Astrocyte of the cerebellum (primary cell): ENCODE measurements around the gene SOHLH1.

ENCODE experiments used
- DNase-seq: peaks from one replicate; pipeline ENCODE4 v3.0.0-alpha.2; 2011; ENCODE audit warnings: low read depth
- H3K4me3 ChIP-seq: 2 replicates; pipeline ENCODE4 v1.5.1; 2011; ENCODE audit warnings: mild to moderate bottlenecking, low read depth, low read length, moderate library complexity
- in situ Hi-C: cut with HindIII; loops from 2 replicates; pipeline ENCODE4 v1.10.0; 2017; ENCODE audit warnings: low sequenced_read_pairs
- TF ChIP-seq, protein P1 (sequence below): IDR thresholded peaks from 2 replicates; pipeline ENCODE4 v1.5.1; 2012; ENCODE audit warnings: low read length, low read depth, moderate library complexity, mild to moderate bottlenecking; ENCODE audit errors: missing control alignments

The SOHLH1 gene

GRCh38 chr9:135684691-135685090, 14.6 kb downstream of the SOHLH1 start:
- H3K4me3 ChIP-seq = no peak overlapping the region
- TF ChIP-seq, protein P1, sequence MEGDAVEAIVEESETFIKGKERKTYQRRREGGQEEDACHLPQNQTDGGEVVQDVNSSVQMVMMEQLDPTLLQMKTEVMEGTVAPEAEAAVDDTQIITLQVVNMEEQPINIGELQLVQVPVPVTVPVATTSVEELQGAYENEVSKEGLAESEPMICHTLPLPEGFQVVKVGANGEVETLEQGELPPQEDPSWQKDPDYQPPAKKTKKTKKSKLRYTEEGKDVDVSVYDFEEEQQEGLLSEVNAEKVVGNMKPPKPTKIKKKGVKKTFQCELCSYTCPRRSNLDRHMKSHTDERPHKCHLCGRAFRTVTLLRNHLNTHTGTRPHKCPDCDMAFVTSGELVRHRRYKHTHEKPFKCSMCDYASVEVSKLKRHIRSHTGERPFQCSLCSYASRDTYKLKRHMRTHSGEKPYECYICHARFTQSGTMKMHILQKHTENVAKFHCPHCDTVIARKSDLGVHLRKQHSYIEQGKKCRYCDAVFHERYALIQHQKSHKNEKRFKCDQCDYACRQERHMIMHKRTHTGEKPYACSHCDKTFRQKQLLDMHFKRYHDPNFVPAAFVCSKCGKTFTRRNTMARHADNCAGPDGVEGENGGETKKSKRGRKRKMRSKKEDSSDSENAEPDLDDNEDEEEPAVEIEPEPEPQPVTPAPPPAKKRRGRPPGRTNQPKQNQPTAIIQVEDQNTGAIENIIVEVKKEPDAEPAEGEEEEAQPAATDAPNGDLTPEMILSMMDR = no peak
- no peak for DNase-seq
- in situ Hi-C loops = no loop called here

- TF ChIP-seq, protein P1 = no peak
- no peak overlapping the region for H3K4me3 ChIP-seq
- in situ Hi-C loops = no loop called here
- DNase-seq = no peak
These were observed 15.8 kb downstream of the SOHLH1 start for GRCh38 chr9:135683401-135684034.

- TF ChIP-seq, protein P1 = no peak
- DNase-seq = no peak
- in situ Hi-C loops = no loop called here
- H3K4me3 ChIP-seq = no peak overlapping the region
These were observed 18.1 kb downstream of the SOHLH1 start for GRCh38 chr9:135681161-135681560.

DNA sequence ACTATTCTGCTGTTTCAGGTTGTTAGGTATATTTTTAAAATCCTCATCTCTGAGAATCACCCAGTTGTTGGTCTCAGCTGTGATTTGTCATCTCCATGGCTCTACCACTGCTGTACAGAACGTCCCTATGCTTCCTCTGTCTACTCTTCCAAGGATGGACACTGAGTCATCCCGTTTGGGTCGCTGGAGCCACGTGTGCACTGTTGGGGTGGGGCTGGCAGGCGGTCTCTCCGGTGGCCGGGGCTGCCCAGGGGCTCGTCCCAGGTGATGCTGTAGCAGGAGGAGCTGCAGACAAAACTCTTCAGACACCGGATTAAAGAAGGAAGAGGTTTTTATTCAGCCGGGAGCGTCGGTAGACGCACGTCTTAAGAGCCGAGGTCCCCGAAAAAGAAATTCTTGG, 19.2 kb downstream of the SOHLH1 start:
- no peak overlapping the region for H3K4me3 ChIP-seq
- TF ChIP-seq, protein P1 = no peak
- in situ Hi-C loops = no loop called here
- DNase-seq = no peak

DNA sequence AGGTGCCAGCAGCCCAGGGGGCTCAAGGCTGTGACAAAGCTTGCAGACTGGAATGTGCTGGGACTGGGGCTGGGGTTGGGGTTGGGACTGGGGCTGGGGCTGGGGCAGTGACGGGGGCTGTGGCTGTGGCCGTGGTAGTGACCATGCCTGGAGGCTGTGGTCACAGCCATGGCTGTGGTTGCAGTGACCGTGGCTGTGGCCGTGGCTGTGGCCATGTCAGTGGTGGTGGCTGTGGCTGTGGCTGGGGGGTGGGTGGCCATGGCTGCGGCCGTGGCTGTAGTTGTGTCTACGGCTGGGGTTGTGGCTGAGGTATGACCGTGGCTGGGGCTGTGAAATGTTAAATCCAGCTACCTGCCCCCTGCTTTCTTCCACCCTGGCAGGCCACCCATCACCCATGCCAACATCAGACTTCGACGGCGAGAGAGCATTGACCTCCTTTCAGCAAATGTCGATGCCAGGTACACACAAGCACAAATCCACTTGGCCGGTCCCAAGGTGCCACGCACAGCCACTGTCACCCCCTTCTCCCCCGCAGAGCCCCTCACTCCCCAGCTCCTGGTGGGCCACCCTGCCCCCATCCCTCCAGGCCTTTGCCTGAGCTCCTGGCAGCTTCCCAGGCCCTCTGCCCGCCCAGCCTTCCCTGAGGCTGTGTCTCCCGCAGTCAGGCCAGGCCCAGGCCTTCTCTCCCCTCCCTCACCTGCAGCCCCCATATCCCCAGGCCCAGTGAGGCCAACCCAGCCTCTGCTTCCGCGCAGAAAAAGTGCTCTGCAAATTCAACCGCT, 20.9 kb downstream of the SOHLH1 start:
- no peak overlapping the region for H3K4me3 ChIP-seq
- DNase-seq = no peak
- TF ChIP-seq, protein P1 = no peak
- in situ Hi-C loops = loop anchor here (5.0 kb wide), 1 partner anchor 39 kb away; no protein-coding TSS in a partner anchor

- TF ChIP-seq, protein P1 = no peak
- DNase-seq = no peak
- in situ Hi-C loops = loop anchor here (5.0 kb wide), 1 partner anchor 40 kb away; no protein-coding TSS in a partner anchor
- no peak overlapping the region for H3K4me3 ChIP-seq
These were observed 21.6 kb downstream of the SOHLH1 start for GRCh38 chr9:135677641-135678168.
